GM10248 (cell line): Measurements from ENCODE around the gene RNH1.

Source experiments
- CTCF ChIA-PET: fragments of 300-600 bp; sonication (Branson Sonifier 250); formaldehyde crosslinking; extraction: SDS; loops from one replicate; lab custom pipeline; 2021; ENCODE audit warnings: antibody characterized with exemption; lab: Yijun Ruan, JAX
- POLR2A ChIA-PET: fragments of 350-650 bp; sonication (Branson Sonifier 250); formaldehyde crosslinking; extraction: SDS; loops from one replicate; lab custom pipeline; 2020; ENCODE audit warnings: antibody characterized with exemption; lab: Yijun Ruan, JAX
- DNase-seq: peaks from one replicate; pipeline ENCODE4 v3.0.0; 2012; ENCODE audit errors: extremely low spot score
- CTCF ChIP-seq: IDR thresholded peaks from 2 replicates; pipeline ENCODE4 v1.5.1; 2012; ENCODE audit warnings: mild to moderate bottlenecking, low read depth; ENCODE audit errors: extremely low read depth, missing control alignments, control extremely low read depth

Gene RNH1

GRCh38 chr11:537622-538430 is 30.8 kb upstream of the RNH1 start:
- TF ChIP-seq CTCF = no peak
- ChIA-PET CTCF (no interaction called here), POLR2A (no interaction called here)

GRCh38 chr11:536841-537621 is 30.0 kb upstream of the RNH1 start, which contains the start of gene LRRC56:
Gene LRRC56 (plus strand): TSS chr11:537527. CDS start chr11:540685, 3,158 bp downstream.
- ChIA-PET POLR2A (no interaction called here), CTCF (interaction anchor here (1.3 to 6.8 kb wide), 3 partner anchors 8 to 190 kb away, joined by 3 to 77 read pairs (median 4); no protein-coding TSS in a partner anchor)
- DNase-seq = peak; percentile 96
- TF ChIP-seq CTCF = no peak

More at GRCh38 chr11:537622-538430, 30.8 kb upstream of the RNH1 start:
- DNase-seq = no peak

- CTCF ChIA-PET = interaction anchor here (0.7 to 6.8 kb wide), 8 partner anchors 9 to 191 kb away, joined by 3 to 77 read pairs (median 3); no protein-coding TSS in a partner anchor
- peak; percentile 100 for DNase-seq
- TF ChIP-seq CTCF = no peak
- POLR2A ChIA-PET = interaction anchor here (1.1 to 1.5 kb wide), 3 partner anchors 29 to 283 kb away, joined by 3 read pairs; partner anchors contain the start of genes PNPLA2 and RNH1
Measured at GRCh38 chr11:535519-536454, 28.7 kb upstream of the RNH1 start, which contains the start of gene HRAS. Gene HRAS (minus strand): TSS chr11:535576.

- POLR2A ChIA-PET = interaction anchor here (1.1 to 1.5 kb wide), 3 partner anchors 29 to 284 kb away, joined by 3 read pairs; partner anchors contain the start of genes PNPLA2 and RNH1
- peak; percentile 6 for TF ChIP-seq CTCF
- no peak for DNase-seq
- CTCF ChIA-PET = interaction anchor here (1.0 to 6.8 kb wide), 3 partner anchors 13 to 20 kb away, joined by 3 to 77 read pairs (median 11); no protein-coding TSS in a partner anchor
Measured at GRCh38 chr11:535210-535518, 28.1 kb upstream of the RNH1 start.

- DNase-seq = no peak
- no peak for TF ChIP-seq CTCF
- CTCF ChIA-PET = interaction anchor here (2.2 to 6.8 kb wide), 3 partner anchors 16 to 187 kb away, joined by 7 to 77 read pairs (median 11); no protein-coding TSS in a partner anchor
Measured at GRCh38 chr11:534396-535209, 27.6 kb upstream of the RNH1 start.

More at GRCh38 chr11:534396-535209, 27.6 kb upstream of the RNH1 start:
- POLR2A ChIA-PET = no interaction called here
